Endothelial cell of umbilical vein (primary cell): ENCODE data around the gene CCDC196. TPM values are rescaled to one million over a fixed set of nuclear protein-coding genes. Genes with fewer than 3 reads are reported as not detected.

Experiments used
- BruUV-seq: library from RNA; stranded (reverse); fragments of 400-500 nt; replicated peaks from 2 replicates; lab custom pipeline; 2021; lab: Mats Ljungman, UMichigan
- CTCF ChIA-PET: fragments of 300-600, 350-600 bp; sonication (Branson Sonifier 250); formaldehyde crosslinking; loops from one replicate; lab custom pipeline; 2021; ENCODE audit warnings: antibody characterized with exemption, inconsistent platforms; lab: Charles Lee
- POLR2A ChIA-PET: fragments of 300-600, 350-600 bp; sonication (Branson Sonifier 250); formaldehyde crosslinking; loops from one replicate; lab custom pipeline; 2021; ENCODE audit warnings: antibody characterized with exemption, inconsistent platforms; lab: Charles Lee
- DNase-seq: peaks from one replicate; pipeline ENCODE4 v3.0.0-alpha.2; 2011; ENCODE audit warnings: low read depth, low spot score
- FAIRE-seq: peaks from 2 replicates; lab custom pipeline; 2011; peaks lifted over from hg19 to GRCh38; lab: Jason Lieb, UNC
- H2AFZ ChIP-seq: 2 replicates; pipeline ENCODE4 v1.6.0; 2012; ENCODE audit warnings: low read depth, low read length, control low read depth, inconsistent platforms
- H3K27ac ChIP-seq: 2 replicates; pipeline ENCODE4 v1.5.1; 2011; ENCODE audit warnings: low read depth, mild to moderate bottlenecking, control low read depth, low read length, moderate library complexity; ENCODE audit not compliant: insufficient read depth
- H3K27me3 ChIP-seq, 2 experiments: 2 replicates each; pipeline versions ENCODE4 v1.6.0 to v1.6.1; 2011; ENCODE audit warnings: low read length in 2 of 2, mixed read lengths in 1 of 2; ENCODE audit not compliant: control insufficient read depth in 2 of 2, insufficient read depth in 2 of 2
- H3K36me3 ChIP-seq, 2 experiments: 2 replicates in 1 of 2; 3 replicates in 1 of 2; pipeline ENCODE4 v1.5.1; 2011; ENCODE audit warnings: low read length in 2 of 2, mild to moderate bottlenecking in 1 of 2, moderate library complexity in 1 of 2; ENCODE audit not compliant: control insufficient read depth in 2 of 2, insufficient read depth in 2 of 2; ENCODE audit errors: extremely low read depth in 1 of 2
- H3K4me1 ChIP-seq: 3 replicates; pipeline ENCODE4 v1.5.1; 2011; ENCODE audit warnings: mild to moderate bottlenecking, low read length; ENCODE audit not compliant: control insufficient read depth, insufficient read depth; ENCODE audit errors: extremely low read depth
- H3K4me2 ChIP-seq: 2 replicates; pipeline ENCODE4 v1.6.1; 2011; ENCODE audit warnings: low read length, control low read depth, mixed read lengths; ENCODE audit not compliant: insufficient read depth
- H3K4me3 ChIP-seq, 3 experiments: fragments of 200-600 bp in 1 of 3; sonication (generic), shearing (Covaris generic) in 1 of 3; replicated peaks in 1 of 3; 2 replicates each; pipeline ENCODE4 v1.5.1; 2011 to 2016; ENCODE audit warnings: control low read depth in 3 of 3, low read length in 3 of 3, mild to moderate bottlenecking in 2 of 3, inconsistent platforms in 1 of 3, low read depth in 1 of 3, moderate library complexity in 1 of 3; ENCODE audit not compliant: insufficient read depth in 1 of 3
- H3K79me2 ChIP-seq: 2 replicates; pipeline ENCODE4 v1.6.0; 2012; ENCODE audit warnings: low read length, inconsistent platforms; ENCODE audit not compliant: control insufficient read depth, insufficient read depth
- H3K9ac ChIP-seq: replicated peaks from 2 replicates; pipeline ENCODE3; 2011; ENCODE audit warnings: low read length, control low read depth; ENCODE audit not compliant: insufficient read depth; ENCODE audit errors: extremely low read depth
- H3K9me1 ChIP-seq: replicated peaks from 3 replicates; pipeline ENCODE4 v1.6.0; 2011; ENCODE audit warnings: mild to moderate bottlenecking, low read length; ENCODE audit not compliant: control insufficient read depth, insufficient read depth; ENCODE audit errors: extremely low read depth
- H3K9me3 ChIP-seq: replicated peaks from 2 replicates; pipeline ENCODE4 v1.5.1; 2012; ENCODE audit warnings: low read length, inconsistent platforms; ENCODE audit not compliant: control insufficient read depth, insufficient read depth
- H4K20me1 ChIP-seq: replicated peaks from 2 replicates; pipeline ENCODE3; 2011; ENCODE audit warnings: mild to moderate bottlenecking, low read length; ENCODE audit not compliant: control insufficient read depth, insufficient read depth; ENCODE audit errors: extremely low read depth
- EZH2 ChIP-seq: IDR thresholded peaks from 2 replicates; pipeline ENCODE4 v1.6.1; 2012; ENCODE audit warnings: borderline replicate concordance, low read depth, mild to moderate bottlenecking, moderate library complexity, low read length, inconsistent platforms; ENCODE audit not compliant: severe bottlenecking
- FOS ChIP-seq: IDR thresholded peaks from 2 replicates; pipeline ENCODE4 v1.6.1; 2011; ENCODE audit warnings: mild to moderate bottlenecking, low read length, moderate library complexity, borderline replicate concordance; ENCODE audit not compliant: insufficient read depth
- GATA2 ChIP-seq: IDR thresholded peaks from 2 replicates; pipeline ENCODE4 v1.7.0; 2011; ENCODE audit warnings: low read depth, mild to moderate bottlenecking, moderate library complexity, mixed read lengths, low read length; ENCODE audit not compliant: insufficient read length, insufficient read depth
- JUN ChIP-seq: IDR thresholded peaks from 2 replicates; pipeline ENCODE4 v1.6.1; 2011; ENCODE audit warnings: borderline replicate concordance, low read depth; ENCODE audit not compliant: insufficient read length, insufficient read depth
- MYC ChIP-seq: IDR thresholded peaks from one replicate; pipeline ENCODE4 v1.6.1; 2011; ENCODE audit warnings: mild to moderate bottlenecking, low read depth, low read length
- POLR2A ChIP-seq: IDR thresholded peaks from 2 replicates; pipeline ENCODE4 v1.6.1; 2012; ENCODE audit warnings: low read depth, mild to moderate bottlenecking, control low read depth, low read length
- POLR2AphosphoS5 ChIP-seq: IDR thresholded peaks from 2 replicates; pipeline ENCODE4 v1.6.1; 2012; ENCODE audit warnings: low read depth, mild to moderate bottlenecking, control low read depth, low read length, moderate library complexity; ENCODE audit not compliant: insufficient read depth
- dilution Hi-C: fragments of 300-500 bp; cut with MboI; formaldehyde crosslinking; loops from one replicate; pipeline ENCODE4 v1.15.0; 2019; ENCODE audit warnings: low sequenced_read_pairs; ENCODE audit not compliant: extremely low pct_ligation_motif_present
- intact Hi-C: fragments of 100-400 bp; cut with micrococcal nuclease; formaldehyde crosslinking; loops from one replicate; pipeline ENCODE4 v1.10.0; 2022
- polyA plus RNA-seq, 4 experiments: library from polyadenylated mRNA; depleted of rRNA in 3 of 4; stranded (reverse) in 3 of 4; unstranded in 1 of 4; fragments of >200 nt; gene quantifications; 2 replicates each; pipeline versions ENCODE4 v1.2.1 to v1.2.3, GENCODE V29; 2011 to 2012; ENCODE audit warnings: missing spikeins in 1 of 4
- total RNA-seq: library from RNA; stranded (reverse); gene quantifications from 2 replicates; pipeline ENCODE4 v1.2.3, GENCODE V29; 2021
- TF ChIP-seq, protein P1 (sequence below), 2 donors: IDR thresholded peaks; 1 replicate in 1 of 2; 2 replicates in 1 of 2; pipeline ENCODE4 v1.5.1; 2011; ENCODE audit warnings: low read length in 2 of 2, mild to moderate bottlenecking in 2 of 2, moderate library complexity in 2 of 2, control low read depth in 1 of 2, inconsistent platforms in 1 of 2, low read depth in 1 of 2; ENCODE audit not compliant: insufficient read depth in 1 of 2; ENCODE audit errors: extremely low read depth in 1 of 2
- TF ChIP-seq, protein P2 (sequence below): IDR thresholded peaks from 2 replicates; pipeline ENCODE4 v1.6.1; 2011; ENCODE audit not compliant: insufficient read depth, insufficient read length

Gene CCDC196
- total and polyA plus RNA-seq, 2 donors (not counting 3 experiments of a cell fraction or from before 2014, with no cell fraction given) = not detected

DNA sequence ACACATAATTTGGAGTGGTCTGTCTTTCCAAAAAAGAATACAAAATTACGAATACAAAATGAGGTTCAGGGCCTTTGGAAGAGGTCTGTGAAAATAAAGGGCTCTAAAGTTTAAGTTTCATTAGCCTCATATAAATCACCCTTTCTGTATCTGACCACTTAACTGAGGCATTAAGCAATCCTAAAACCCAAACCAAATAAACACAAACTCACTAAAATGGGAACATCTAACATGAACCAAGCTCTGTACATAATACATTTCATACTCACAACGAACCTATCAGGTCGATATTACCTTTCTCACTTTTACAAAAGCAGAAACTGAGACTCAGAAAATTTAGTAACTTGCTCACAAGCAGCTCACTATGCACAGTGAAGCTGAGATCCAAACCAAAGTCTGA, 1.1 kb upstream of the CCDC196 start:
- ChIA-PET POLR2A (no interaction called here), CTCF (interaction anchor here (1.4 kb wide), 1 partner anchor 10 kb away, joined by 3 read pairs; no protein-coding TSS in a partner anchor)
- H3K4me2 ChIP-seq = no peak overlapping the region

More for the DNA sequence above, 1.1 kb upstream of the CCDC196 start:
- DNase-seq = no peak
- Histone ChIP-seq H3K4me3 (no peak overlapping the region), H3K27me3 (no peaks in the 10 kb centered on the region), H3K27ac (no peak overlapping the region), H3K4me1 (no peaks in the 10 kb centered on the region), H3K9me1 (no peaks in the 10 kb centered on the region), H3K9me3 (no peaks in the 10 kb centered on the region), H3K36me3 (no peaks in the 10 kb centered on the region), H4K20me1 (no peaks in the 10 kb centered on the region), H3K9ac (no peak overlapping the region), H2AFZ (no peak overlapping the region), H3K79me2 (no peaks in the 10 kb centered on the region)
- intact Hi-C loops (no loop called here), dilution Hi-C loops (no loop called here)
- no peak for TF ChIP-seq FOS
- TF ChIP-seq, protein P1, sequence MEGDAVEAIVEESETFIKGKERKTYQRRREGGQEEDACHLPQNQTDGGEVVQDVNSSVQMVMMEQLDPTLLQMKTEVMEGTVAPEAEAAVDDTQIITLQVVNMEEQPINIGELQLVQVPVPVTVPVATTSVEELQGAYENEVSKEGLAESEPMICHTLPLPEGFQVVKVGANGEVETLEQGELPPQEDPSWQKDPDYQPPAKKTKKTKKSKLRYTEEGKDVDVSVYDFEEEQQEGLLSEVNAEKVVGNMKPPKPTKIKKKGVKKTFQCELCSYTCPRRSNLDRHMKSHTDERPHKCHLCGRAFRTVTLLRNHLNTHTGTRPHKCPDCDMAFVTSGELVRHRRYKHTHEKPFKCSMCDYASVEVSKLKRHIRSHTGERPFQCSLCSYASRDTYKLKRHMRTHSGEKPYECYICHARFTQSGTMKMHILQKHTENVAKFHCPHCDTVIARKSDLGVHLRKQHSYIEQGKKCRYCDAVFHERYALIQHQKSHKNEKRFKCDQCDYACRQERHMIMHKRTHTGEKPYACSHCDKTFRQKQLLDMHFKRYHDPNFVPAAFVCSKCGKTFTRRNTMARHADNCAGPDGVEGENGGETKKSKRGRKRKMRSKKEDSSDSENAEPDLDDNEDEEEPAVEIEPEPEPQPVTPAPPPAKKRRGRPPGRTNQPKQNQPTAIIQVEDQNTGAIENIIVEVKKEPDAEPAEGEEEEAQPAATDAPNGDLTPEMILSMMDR (IDR thresholded peaks at IDR 0.05; ENCODE audit: extremely low read depth in 1 of 2, insufficient read depth in 1 of 2, low read depth in 1 of 2, low read length in 2 of 2) = no peak
- no peak for TF ChIP-seq POLR2AphosphoS5
- no peak for TF ChIP-seq JUN
- TF ChIP-seq MYC = no peak
- TF ChIP-seq EZH2 = no peak
- no peak for TF ChIP-seq GATA2
- TF ChIP-seq POLR2A = no peak
- TF ChIP-seq, protein P2, sequence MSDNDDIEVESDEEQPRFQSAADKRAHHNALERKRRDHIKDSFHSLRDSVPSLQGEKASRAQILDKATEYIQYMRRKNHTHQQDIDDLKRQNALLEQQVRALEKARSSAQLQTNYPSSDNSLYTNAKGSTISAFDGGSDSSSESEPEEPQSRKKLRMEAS = no peak
- BruUV-seq = no TSS peak
- FAIRE-seq = no peak
